ENCODE data around the gene CIRBP.

GRCh38 chr19:1219786-1220476 lies 49.2 kb upstream of the CIRBP start:
- no peak for TF ChIP-seq CTCF (conservative IDR thresholded peaks at IDR 0.05; ENCODE audit: low read depth, low read length)
- no peak for TF ChIP-seq EZH2 (IDR thresholded peaks at IDR 0.05; ENCODE audit: borderline replicate concordance, low read depth, low read length, poor library complexity, severe bottlenecking)

Measured in A673 (cell line).